GM21381 (cell line): ENCODE results near the gene OSBP2.
"Not testable (repeated sequence)": the region's sequence is repeated elsewhere in the genome, so short reads cannot be mapped to it uniquely, and the experiment has no call there.

Source experiments
- ATAC-seq: cut with Tn5 transposase; IDR thresholded peaks from one replicate; pipeline ENCODE4 v1.9.1; 2021; ENCODE audit warnings: mild to moderate bottlenecking, moderate library complexity; ENCODE audit not compliant: unreplicated experiment

Gene OSBP2

DNA sequence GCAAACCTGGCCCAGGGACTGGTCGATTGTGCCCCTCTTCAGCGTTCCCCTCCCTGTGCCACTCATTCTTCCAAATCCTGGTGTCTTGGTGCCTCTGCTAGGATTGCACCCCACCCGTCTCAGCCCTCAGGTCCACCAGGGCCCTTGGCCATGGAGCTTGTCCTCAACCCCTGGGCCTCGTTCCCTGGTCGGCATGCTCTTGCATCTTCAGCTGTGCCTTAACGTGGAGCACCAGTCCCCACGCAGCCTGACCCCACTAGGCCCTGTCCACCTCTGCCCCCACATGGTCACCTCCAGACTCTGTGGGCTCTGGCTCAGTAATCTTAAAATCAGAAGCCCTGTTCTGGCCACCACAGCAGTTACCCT lies 61.1 kb downstream of the OSBP2 start:
- ATAC-seq: no peak

DNA sequence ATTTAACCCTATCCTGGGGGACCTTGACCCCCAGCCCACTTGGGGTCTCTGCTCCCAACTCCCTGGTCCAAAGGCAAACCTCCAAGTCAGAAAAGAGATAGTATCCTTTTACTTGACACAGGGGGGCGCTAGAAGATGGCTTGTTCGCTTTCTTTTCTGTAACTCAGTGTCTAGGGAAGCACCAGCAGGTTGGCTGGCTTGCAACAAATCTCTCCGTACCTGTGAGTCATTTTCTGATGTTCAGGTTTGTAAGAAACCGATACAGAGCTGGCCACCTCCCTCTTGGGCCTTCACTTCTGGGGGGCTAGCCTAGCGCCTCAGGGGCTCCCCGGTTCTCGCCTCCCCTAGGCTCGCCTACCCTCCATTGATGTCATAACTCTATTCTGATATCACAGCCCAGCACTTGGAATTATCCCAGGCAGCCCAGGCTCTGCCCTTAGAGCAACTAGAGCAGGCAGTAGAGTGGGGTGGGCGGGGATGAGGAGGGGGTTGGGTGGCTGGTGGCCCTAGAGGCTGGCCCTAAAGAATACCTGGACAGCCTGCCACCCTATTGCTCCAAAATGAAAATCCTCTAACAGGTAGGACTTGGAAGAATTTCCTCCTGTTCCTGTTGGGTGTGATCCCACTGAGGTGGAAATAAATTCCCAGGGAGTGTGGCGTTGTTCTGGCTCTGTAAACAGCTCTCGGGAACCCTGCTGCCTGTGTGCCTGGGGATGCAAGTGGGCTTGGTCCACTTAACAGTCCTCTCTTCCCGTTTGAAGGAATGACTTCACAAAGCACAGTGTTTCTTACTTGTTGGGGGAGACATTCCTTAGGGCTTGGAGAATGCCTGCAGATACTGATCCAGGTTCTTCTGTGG lies 69.4 kb downstream of the OSBP2 start:
- ATAC-seq: no peak

DNA sequence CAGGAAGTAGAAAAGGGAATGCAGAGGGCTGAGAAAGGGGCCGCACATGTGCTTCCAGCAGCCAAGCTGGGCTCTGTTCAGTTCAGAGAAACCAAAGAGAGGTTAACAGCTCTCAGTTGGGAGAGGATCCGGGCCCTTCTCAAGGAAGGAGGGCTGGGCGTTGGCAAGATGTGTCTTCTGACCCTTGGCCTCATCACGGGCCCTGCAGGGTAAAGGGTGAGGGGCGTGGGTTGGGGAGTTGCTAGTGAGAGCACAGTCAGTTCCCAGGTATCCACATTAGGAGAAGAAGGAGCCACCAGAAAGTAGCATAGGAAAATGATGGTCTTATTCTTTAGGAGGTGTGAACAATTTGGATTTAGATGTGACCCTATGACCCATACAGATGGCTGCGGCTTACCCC lies 73.0 kb downstream of the OSBP2 start:
- no peak for ATAC-seq

DNA sequence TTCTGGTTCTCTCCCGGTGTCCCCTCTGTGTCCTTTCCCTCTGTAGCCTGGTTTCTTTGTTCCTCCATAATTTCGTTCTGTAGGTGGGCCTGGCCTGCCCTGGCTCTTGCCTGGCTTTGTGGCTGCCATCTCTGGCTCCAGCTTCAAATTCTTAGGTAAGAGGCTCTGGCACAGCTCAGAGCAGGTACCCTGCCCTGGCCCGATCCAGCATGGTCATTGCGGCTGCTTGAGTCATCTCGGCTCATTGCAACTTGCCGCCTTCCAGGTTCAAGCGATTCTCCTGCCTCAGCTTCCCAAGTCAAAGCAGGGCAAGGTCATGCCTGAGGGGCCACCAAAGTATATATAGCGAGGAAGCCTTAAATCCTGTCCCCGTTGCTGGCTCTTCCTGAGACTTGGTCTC lies 76.0 kb downstream of the OSBP2 start:
- ATAC-seq: no peak

DNA sequence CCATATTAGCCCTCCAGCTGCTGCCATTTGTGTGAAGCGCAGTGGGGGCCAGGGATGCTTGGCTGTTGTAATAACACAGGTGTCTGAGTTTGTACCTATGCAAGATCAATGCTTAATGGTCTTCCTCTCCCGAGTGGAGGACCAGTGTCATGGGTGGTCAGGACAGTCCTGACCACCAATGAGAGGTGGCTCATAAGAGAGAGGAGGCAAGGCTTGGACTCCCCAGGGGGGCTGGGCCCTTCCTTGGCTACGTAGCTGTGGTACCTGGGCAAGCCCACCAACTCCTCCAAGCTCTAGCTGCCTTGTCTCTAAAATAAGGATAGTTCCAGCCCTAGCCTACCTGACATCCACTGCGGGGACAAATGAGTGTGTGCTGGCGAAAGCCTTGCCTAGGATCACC lies 79.2 kb downstream of the OSBP2 start:
- ATAC-seq: no peak

DNA sequence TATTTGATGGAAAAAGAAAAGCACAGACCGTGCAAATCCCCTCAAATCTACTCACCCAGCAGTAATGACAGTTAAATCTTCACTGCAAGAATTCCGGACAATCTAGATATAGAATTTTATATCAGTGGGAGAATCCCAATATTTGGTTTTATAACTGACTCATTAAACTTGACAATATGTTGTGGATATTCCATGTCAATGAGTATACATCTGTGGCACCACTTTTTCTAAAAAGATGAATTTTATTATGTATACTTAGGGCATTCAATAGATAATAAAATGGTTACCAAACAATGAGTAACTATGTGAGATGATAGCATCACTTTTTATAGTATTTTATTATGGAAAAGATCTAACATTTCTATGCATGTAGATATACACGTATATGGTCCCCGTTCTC lies 79.9 kb downstream of the OSBP2 start:
- ATAC-seq: no peak

DNA sequence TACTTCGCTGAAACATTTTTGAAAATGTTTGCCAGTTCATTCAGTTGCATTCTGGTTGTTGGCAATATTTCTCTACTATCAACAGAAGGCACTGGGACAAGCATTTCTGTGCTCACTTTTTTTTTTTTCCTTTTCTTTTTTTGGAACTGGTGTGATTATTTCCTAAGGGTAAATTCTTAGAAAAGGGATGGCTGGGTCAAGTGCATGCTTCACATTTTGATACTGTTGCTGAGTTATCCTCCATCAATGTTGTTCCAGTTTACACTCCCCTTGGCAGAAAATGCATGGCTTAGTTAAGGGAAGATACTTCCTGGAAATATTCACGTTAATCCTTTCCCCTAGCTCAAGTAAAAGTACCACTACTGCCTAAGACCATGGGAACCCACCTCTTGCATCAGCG lies 81.8 kb downstream of the OSBP2 start:
- no peak for ATAC-seq

DNA sequence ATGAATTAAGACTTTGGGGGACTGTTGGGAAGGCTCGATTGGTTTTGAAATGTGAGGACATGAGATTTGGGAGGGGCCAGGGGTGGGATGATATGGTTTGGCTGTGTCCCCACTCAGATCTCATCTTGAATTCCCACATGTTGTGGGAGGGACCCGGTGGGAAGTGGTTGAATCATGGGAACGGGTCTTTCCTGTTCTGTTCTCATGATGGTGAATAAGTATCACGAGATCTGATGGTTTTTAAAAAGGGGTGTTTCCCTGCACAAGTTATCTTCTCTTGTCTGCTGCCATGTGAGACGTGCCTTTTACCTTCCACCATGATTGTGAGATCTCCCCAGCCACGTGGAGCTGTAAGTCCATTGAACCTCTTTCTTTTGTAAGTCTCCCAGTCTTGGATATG lies 82.5 kb downstream of the OSBP2 start:
- ATAC-seq: not testable (repeated sequence)

DNA sequence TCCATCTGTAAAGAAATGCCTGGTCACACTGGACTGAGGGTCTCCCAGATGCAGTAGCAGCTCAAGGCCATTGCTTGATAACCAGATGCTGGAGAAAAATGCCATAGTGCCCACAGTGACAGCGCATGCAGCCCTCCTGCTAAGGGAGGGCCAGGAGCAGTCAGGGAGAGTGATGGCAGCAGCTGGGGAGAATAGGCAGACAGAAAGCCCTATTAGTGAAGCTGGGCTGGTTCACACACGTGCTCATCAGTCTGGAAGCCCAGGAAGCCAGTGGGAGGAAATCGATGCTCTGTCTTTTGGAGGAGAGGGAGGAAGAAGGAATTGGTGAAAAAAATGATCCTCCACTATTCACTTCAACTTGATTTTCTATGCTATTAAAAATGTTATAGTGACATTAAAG lies 82.9 kb downstream of the OSBP2 start:
- ATAC-seq: no peak

DNA sequence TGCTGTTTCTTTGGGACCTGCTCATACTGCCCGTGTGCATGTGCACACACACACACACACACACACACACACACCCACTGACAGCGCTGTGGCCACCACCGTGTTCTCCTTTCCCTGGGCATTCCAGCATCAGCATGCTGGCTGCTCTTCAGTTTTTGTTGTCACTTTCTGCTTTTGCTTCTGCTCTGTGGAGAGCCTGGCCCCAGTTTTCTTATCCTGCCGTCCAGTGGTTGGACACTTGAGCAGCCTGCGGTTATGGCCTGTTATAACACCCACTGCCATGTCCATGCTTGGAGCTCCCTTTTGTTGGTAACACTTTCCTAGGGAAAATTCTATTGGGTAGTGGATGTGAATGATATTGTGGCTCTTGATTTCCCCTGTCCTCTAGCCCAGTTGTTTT lies 83.6 kb downstream of the OSBP2 start:
- no peak for ATAC-seq

DNA sequence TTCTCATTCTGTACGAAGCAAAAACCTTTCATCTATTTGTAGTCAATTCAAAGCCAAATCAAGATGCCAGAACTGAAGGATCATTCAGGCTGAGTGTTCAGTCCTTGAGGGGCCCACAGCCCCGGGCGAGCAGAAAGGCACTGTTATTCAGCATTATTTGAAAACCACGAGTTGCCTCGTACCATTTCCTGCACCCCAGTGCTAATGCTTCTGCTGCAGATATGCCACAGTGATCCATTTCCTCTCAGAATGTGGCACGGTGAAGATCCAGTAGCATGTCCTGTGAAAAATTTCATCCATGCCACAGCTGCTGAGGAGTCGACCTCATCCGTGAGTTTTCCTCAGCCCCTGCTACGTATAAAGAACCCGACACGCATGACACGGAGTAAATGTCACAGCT lies 85.4 kb downstream of the OSBP2 start:
- no peak for ATAC-seq

DNA sequence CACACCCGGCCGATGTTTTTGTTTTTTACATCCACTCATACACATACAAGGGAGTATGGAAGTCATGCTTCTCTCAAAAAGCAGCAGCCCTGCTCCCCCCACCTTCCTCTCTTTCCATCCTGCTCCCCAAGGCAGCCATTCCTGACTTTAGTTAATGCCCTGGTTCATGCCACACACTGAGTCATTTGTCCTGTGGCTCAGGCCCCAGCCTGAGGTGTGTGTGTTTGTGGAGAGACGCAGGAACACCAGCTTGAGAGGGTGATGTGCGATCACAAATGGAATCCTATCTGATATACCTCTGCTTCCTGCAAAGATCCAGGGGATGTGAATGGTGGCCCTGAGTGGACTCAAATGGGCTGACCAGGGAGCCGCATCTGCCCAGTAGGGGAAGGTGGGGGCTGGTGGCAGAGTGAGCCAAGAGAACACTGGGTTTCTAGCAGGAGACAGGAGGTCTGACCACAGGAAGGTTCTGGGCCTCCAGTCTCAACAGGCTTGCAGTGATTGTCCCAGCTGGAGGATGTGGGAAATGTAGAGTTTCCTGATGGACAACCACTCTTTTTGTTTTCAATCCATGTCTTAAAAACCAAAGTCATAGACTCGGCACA lies 86.7 kb downstream of the OSBP2 start:
- ATAC-seq: no peak

DNA sequence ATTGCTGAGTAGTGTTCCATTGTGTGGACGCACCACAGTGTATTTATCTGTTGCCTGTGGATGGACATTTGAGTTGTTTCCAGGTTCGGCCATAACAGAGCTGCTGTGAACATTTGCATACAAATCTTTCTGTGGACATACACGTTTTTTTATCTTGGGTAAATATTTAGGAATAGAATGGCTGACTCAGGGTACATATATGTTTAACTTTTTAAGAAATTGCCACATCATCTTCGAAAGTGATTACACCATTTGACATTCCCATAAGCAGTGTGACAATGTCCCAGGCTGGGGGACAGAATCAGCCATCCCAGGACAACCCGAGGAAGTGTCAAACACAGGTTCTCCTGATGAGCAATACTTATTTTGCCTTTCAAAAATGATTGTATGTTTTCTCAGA lies 87.9 kb downstream of the OSBP2 start:
- ATAC-seq: no peak

DNA sequence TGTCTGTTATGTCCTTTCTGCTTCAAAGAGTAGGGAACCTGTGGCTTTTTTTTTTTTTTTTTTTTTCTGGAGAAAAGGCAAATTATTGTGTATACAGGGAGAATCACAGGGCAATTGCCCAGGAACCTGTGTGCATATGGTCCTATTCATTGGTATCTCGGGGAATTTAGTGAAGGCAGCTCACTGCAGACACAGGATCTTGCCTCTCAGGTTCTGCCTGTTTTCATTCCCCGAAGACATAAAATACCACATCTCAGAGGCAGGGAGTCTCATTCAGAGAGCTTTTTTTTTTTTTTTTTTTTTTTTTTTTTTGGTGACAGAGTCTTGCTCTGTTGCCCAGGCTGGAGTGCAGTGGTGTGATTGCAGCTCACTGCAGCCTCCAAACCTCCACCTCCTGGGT lies 88.3 kb downstream of the OSBP2 start:
- no peak for ATAC-seq

DNA sequence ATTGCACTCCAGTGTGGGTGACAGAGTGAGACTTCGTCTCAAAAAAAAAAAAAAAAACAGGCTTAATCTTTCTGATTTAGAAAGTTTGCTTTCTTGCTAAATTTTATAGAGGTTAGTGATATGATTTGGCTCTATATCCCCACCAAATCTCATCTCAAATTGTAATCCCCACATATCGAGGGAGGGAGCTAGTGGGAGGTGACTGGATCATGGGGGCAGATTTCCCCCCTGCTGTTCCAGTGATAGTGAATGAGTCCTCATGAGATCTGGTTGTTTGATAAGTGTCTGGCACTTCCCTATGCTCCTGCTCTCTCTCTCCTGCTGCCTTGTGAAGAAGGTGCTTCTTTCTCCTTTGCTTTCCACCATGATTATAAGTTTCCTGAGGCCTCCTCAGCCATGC lies 90.9 kb downstream of the OSBP2 start:
- no peak for ATAC-seq

DNA sequence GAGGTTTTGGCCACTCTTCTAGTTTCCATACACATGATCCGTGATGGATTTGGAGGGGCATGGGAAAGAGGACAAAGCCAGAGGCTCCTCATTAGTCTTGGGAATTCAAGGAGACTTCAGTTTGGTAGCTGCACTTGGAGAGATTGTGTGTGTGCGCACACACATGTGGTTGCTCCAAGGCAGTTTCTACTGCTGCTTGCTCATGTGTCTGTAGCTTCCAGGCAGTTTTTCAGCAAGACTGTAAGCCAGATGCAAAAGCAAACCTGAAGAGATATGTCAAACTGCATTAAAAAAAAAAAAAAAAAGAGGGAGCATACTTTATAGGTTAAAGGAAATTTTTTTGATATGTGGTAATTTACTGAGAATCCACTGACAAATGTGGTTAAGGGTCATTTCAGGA lies 95.7 kb downstream of the OSBP2 start:
- no peak for ATAC-seq

DNA sequence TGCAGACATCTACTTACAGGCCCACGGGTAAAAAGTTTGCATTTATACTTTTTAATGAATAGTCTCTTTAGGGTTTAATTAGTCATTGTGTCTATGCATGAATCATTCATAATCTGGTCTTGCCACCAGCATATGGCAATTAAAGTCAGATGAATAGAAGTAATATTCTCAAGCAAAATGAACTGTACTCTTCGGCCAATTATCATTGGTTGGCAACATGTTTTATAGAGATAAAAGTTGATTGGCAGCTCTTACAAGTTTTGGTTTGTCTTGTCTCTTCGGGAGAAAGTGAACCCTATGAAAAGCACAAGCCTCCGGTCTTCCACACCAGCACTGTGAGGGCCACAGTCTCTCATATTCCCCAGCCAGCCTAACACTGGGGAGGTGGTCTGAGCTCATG lies 97.8 kb downstream of the OSBP2 start:
- no peak for ATAC-seq

DNA sequence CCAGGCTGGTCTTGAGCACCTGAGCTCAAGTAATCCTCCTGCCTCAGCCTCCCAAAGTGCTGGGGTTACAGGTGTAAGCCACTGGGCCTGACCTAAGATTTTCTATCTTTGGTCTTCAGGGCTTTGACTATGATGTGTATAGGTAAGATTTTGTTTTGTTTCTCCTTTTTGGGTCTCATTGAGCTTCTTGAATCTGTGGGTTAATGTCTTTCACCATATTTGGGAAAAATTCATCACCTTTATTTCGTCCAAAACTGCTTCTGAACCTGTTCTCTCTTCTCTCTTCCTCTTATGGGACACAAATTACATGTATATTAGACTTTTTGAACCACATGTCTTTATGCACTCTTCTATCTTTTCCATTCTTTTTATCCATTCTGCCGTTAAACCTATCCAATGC lies 100.4 kb downstream of the OSBP2 start:
- no peak for ATAC-seq

DNA sequence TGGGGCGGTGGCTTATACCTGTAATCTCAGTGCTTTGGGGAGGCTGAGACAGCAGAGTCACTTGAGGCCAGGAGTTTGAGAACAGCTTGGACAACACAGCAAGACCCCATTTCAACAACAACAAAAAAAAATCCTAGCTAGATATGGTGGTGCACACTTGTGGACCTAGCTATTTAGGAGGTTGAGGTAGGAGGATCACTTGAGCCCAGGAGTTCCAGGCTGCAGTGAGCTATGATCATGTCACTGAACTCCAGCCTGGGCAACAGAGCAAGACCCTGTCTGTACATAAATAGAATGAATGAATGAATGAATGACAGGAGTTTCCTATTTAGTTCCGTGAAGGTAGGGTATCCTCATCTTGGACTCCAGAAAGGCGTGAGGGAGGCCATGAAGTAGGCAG lies 107.0 kb downstream of the OSBP2 start:
- no peak for ATAC-seq

DNA sequence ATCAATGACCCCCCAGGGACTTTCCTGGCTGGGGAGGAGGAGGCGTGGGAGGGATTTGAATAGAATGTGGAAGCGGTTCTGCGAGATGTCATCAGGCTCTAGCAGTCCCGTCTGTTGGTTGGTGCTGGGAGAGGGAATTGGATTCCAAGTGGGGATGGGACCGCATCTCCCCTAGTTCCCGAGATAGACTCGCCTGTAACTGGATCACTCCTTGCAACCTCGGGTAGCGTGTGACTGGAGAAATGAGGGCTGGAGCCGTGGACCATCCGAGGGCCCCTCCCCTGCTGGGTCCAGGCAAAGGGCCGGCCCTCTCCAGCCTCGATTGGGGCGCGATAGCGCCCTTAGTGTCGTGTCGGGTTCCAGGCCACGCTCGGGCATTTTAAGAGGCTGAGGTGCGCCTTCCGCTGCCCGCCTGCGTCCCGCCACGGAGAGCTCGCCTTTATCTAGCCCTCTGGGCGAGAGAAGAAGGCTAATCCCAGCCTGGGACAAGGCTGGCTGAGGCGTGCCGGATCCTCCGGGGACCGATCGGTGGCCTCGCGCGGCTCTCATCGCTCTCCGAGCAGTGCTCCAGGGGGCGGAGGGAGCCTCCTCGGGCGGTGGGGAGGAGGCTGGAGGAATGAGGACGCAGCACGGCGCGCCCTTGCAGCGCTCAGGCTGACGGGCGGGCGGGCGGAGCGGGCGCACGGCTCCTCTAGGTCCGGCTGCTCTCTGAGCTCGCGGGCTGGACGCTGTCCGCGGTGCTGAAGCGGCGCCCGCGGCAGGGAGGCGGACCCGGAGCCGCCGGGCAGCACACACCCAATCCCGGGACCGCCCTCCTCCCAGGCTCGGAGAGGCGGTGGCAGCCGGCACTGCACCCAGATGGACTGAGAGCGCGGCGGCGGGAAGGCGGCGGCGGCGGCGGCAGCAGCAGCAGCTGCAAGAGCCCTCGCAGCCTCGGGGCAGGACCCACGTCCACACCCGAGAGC lies 107.8 kb downstream of the OSBP2 start:
- ATAC-seq: no peak

DNA sequence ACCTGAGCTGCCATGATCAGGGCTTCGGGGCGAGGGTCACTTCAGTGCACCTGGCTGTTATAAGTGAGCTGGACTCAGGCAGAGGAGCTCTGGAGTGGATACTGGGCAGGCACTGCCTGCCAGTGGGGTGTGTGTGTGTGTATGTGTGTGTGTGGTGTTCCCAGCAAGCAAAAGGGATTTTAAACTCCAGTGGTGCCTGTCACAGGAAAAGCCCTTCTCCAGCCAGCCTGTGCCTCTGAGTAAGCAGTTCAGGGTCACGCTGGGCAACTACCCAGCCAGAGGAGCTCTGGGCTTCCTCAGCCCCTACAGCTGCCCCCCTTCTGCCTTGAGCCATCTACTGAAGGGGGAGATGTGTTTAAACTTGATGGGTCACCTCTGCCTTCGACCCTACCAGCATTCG lies 109.0 kb downstream of the OSBP2 start:
- no peak for ATAC-seq

DNA sequence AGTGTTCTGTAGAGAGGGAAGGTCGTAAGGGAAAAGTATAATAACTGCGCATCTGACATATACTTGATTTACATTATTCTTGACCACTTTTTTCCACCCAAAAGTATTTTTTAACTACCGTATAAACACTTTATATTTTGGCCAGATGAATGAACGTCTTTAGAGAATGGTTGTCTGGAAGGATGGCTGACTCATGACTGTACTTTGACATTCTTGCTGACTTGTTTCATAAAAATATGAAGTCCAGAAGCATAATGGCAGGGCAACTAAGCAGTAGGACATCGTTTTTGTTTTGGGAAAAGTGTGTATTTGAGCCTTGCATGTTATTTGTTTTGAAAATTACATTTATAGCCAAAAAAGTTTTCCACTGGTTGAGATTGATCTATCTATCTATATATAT lies 110.0 kb downstream of the OSBP2 start:
- ATAC-seq: no peak
